ENCODE measurements around the gene SENP1. TPM values are rescaled to one million over a fixed set of nuclear protein-coding genes. Genes with fewer than 3 reads are reported as not detected.

The SENP1 gene
- total RNA-seq, 1 experiment from 2014 or later, result 44.5 TPM

- no peak for DNase-seq
- H3K4me1 ChIP-seq (ENCODE audit: low read length), result no peaks in the 10 kb centered on the region
- no peak overlapping the region for H3K9ac ChIP-seq (ENCODE audit: low read length)
- H2AFZ ChIP-seq (ENCODE audit: low read length), result no peak overlapping the region
- H4K20me1 ChIP-seq (ENCODE audit: insufficient read depth, low read depth, low read length), result no peaks in the 10 kb centered on the region
- no peak overlapping the region for H3K4me2 ChIP-seq (ENCODE audit: low read depth, low read length, poor library complexity, severe bottlenecking)
- H3K79me2 ChIP-seq (ENCODE audit: low read length), result no peaks in the 10 kb centered on the region
- no peaks in the 10 kb centered on the region for H3K27me3 ChIP-seq (ENCODE audit: low read length)
- no peaks in the 10 kb centered on the region for H3K9me3 ChIP-seq (ENCODE audit: low read length)
- no peak overlapping the region for H3K4me3 ChIP-seq (ENCODE audit: low read length)
- H3K36me3 ChIP-seq (ENCODE audit: insufficient read depth, low read length), result no peaks in the 10 kb centered on the region
- no peak overlapping the region for H3K27ac ChIP-seq (ENCODE audit: low read length)
- H3K9me2 ChIP-seq (replicated peaks; ENCODE audit: insufficient read depth, low read length), result no peaks in the 10 kb centered on the region
Observed at GRCh38 chr12:48013287-48013686, 92.6 kb downstream of the SENP1 start.

GRCh38 chr12:48012070-48012469 is 93.8 kb downstream of the SENP1 start:
- DNase-seq, result no peak
- H4K20me1 ChIP-seq (ENCODE audit: insufficient read depth, low read depth, low read length), result no peaks in the 10 kb centered on the region
- no peaks in the 10 kb centered on the region for H3K4me1 ChIP-seq (ENCODE audit: low read length)
- no peaks in the 10 kb centered on the region for H3K36me3 ChIP-seq (ENCODE audit: insufficient read depth, low read length)
- no peaks in the 10 kb centered on the region for H3K27me3 ChIP-seq (ENCODE audit: low read length)
- no peaks in the 10 kb centered on the region for H3K79me2 ChIP-seq (ENCODE audit: low read length)
- H3K9me2 ChIP-seq (replicated peaks; ENCODE audit: insufficient read depth, low read length), result no peaks in the 10 kb centered on the region
- no peak overlapping the region for H3K27ac ChIP-seq (ENCODE audit: low read length)
- no peak overlapping the region for H3K4me2 ChIP-seq (ENCODE audit: low read depth, low read length, poor library complexity, severe bottlenecking)
- H3K9me3 ChIP-seq (ENCODE audit: low read length), result no peaks in the 10 kb centered on the region
- no peak overlapping the region for H3K9ac ChIP-seq (ENCODE audit: low read length)
- no peak overlapping the region for H3K4me3 ChIP-seq (ENCODE audit: low read length)
- no peak overlapping the region for H2AFZ ChIP-seq (ENCODE audit: low read length)

- Histone ChIP-seq H3K9me3 (ENCODE audit: low read length) (no peaks in the 10 kb centered on the region), H3K36me3 (ENCODE audit: insufficient read depth, low read length) (no peaks in the 10 kb centered on the region), H3K79me2 (ENCODE audit: low read length) (no peaks in the 10 kb centered on the region), H2AFZ (ENCODE audit: low read length) (no peak overlapping the region), H3K4me1 (ENCODE audit: low read length) (no peaks in the 10 kb centered on the region), H4K20me1 (ENCODE audit: insufficient read depth, low read depth, low read length) (no peaks in the 10 kb centered on the region), H3K27ac (ENCODE audit: low read length) (no peak overlapping the region), H3K9me2 (replicated peaks; ENCODE audit: insufficient read depth, low read length) (no peaks in the 10 kb centered on the region), H3K9ac (ENCODE audit: low read length) (no peak overlapping the region), H3K27me3 (ENCODE audit: low read length) (no peaks in the 10 kb centered on the region), H3K4me3 (ENCODE audit: low read length) (no peak overlapping the region), H3K4me2 (ENCODE audit: low read depth, low read length, poor library complexity, severe bottlenecking) (no peak overlapping the region)
- no peak for DNase-seq
Observed at GRCh38 chr12:48010366-48010970, 95.4 kb downstream of the SENP1 start.

- Histone ChIP-seq H3K79me2 (ENCODE audit: low read length) (no peaks in the 10 kb centered on the region), H4K20me1 (ENCODE audit: insufficient read depth, low read depth, low read length) (no peaks in the 10 kb centered on the region), H3K9me3 (ENCODE audit: low read length) (no peaks in the 10 kb centered on the region), H3K36me3 (ENCODE audit: insufficient read depth, low read length) (no peaks in the 10 kb centered on the region), H3K27ac (ENCODE audit: low read length) (no peak overlapping the region), H3K4me3 (ENCODE audit: low read length) (no peak overlapping the region), H3K4me2 (ENCODE audit: low read depth, low read length, poor library complexity, severe bottlenecking) (no peak overlapping the region), H3K9ac (ENCODE audit: low read length) (no peak overlapping the region), H3K9me2 (replicated peaks; ENCODE audit: insufficient read depth, low read length) (no peaks in the 10 kb centered on the region), H3K27me3 (ENCODE audit: low read length) (no peaks in the 10 kb centered on the region), H2AFZ (ENCODE audit: low read length) (no peak overlapping the region), H3K4me1 (ENCODE audit: low read length) (no peaks in the 10 kb centered on the region)
- DNase-seq, result no peak
Observed at GRCh38 chr12:48009471-48009870, 96.4 kb downstream of the SENP1 start.

GRCh38 chr12:48008950-48009349 is 96.9 kb downstream of the SENP1 start:
- no peaks in the 10 kb centered on the region for H4K20me1 ChIP-seq (ENCODE audit: insufficient read depth, low read depth, low read length)
- H3K9ac ChIP-seq (ENCODE audit: low read length), result no peak overlapping the region
- no peaks in the 10 kb centered on the region for H3K36me3 ChIP-seq (ENCODE audit: insufficient read depth, low read length)
- no peaks in the 10 kb centered on the region for H3K9me3 ChIP-seq (ENCODE audit: low read length)
- H3K4me1 ChIP-seq (ENCODE audit: low read length), result no peaks in the 10 kb centered on the region
- H3K79me2 ChIP-seq (ENCODE audit: low read length), result no peaks in the 10 kb centered on the region
- H3K4me3 ChIP-seq (ENCODE audit: low read length), result no peak overlapping the region
- no peaks in the 10 kb centered on the region for H3K27me3 ChIP-seq (ENCODE audit: low read length)
- no peak for DNase-seq
- H3K9me2 ChIP-seq (replicated peaks; ENCODE audit: insufficient read depth, low read length), result no peaks in the 10 kb centered on the region
- no peak overlapping the region for H2AFZ ChIP-seq (ENCODE audit: low read length)
- no peak overlapping the region for H3K27ac ChIP-seq (ENCODE audit: low read length)
- no peak overlapping the region for H3K4me2 ChIP-seq (ENCODE audit: low read depth, low read length, poor library complexity, severe bottlenecking)

- H2AFZ ChIP-seq (ENCODE audit: low read length), result no peak overlapping the region
- no peaks in the 10 kb centered on the region for H3K36me3 ChIP-seq (ENCODE audit: insufficient read depth, low read length)
- no peak overlapping the region for H3K4me2 ChIP-seq (ENCODE audit: low read depth, low read length, poor library complexity, severe bottlenecking)
- no peaks in the 10 kb centered on the region for H4K20me1 ChIP-seq (ENCODE audit: insufficient read depth, low read depth, low read length)
- H3K9ac ChIP-seq (ENCODE audit: low read length), result no peak overlapping the region
- H3K79me2 ChIP-seq (ENCODE audit: low read length), result no peaks in the 10 kb centered on the region
- H3K27ac ChIP-seq (ENCODE audit: low read length), result no peak overlapping the region
- no peak for DNase-seq
- H3K27me3 ChIP-seq (ENCODE audit: low read length), result no peaks in the 10 kb centered on the region
- H3K4me3 ChIP-seq (ENCODE audit: low read length), result no peak overlapping the region
- H3K9me2 ChIP-seq (replicated peaks; ENCODE audit: insufficient read depth, low read length), result no peaks in the 10 kb centered on the region
- H3K4me1 ChIP-seq (ENCODE audit: low read length), result no peaks in the 10 kb centered on the region
- H3K9me3 ChIP-seq (ENCODE audit: low read length), result no peaks in the 10 kb centered on the region
Observed at GRCh38 chr12:48008349-48008748, 97.5 kb downstream of the SENP1 start.

- Histone ChIP-seq H3K4me1 (ENCODE audit: low read length) (no peaks in the 10 kb centered on the region), H3K79me2 (ENCODE audit: low read length) (no peaks in the 10 kb centered on the region), H3K9me3 (ENCODE audit: low read length) (no peaks in the 10 kb centered on the region), H3K27me3 (ENCODE audit: low read length) (no peaks in the 10 kb centered on the region), H3K9me2 (replicated peaks; ENCODE audit: insufficient read depth, low read length) (no peaks in the 10 kb centered on the region), H3K36me3 (ENCODE audit: insufficient read depth, low read length) (no peaks in the 10 kb centered on the region), H3K4me2 (ENCODE audit: low read depth, low read length, poor library complexity, severe bottlenecking) (no peak overlapping the region), H2AFZ (ENCODE audit: low read length) (no peak overlapping the region), H3K27ac (ENCODE audit: low read length) (no peak overlapping the region), H4K20me1 (ENCODE audit: insufficient read depth, low read depth, low read length) (no peaks in the 10 kb centered on the region), H3K4me3 (ENCODE audit: low read length) (no peak overlapping the region), H3K9ac (ENCODE audit: low read length) (no peak overlapping the region)
- DNase-seq, result no peak
Observed at GRCh38 chr12:48007206-48007605, 98.7 kb downstream of the SENP1 start.

- no peaks in the 10 kb centered on the region for H3K27me3 ChIP-seq (ENCODE audit: low read length)
- no peak overlapping the region for H3K4me3 ChIP-seq (ENCODE audit: low read length)
- H3K4me1 ChIP-seq (ENCODE audit: low read length), result no peaks in the 10 kb centered on the region
- H3K9me3 ChIP-seq (ENCODE audit: low read length), result no peaks in the 10 kb centered on the region
- H3K27ac ChIP-seq (ENCODE audit: low read length), result no peak overlapping the region
- no peak overlapping the region for H3K9ac ChIP-seq (ENCODE audit: low read length)
- H2AFZ ChIP-seq (ENCODE audit: low read length), result no peak overlapping the region
- DNase-seq, result no peak
- no peaks in the 10 kb centered on the region for H4K20me1 ChIP-seq (ENCODE audit: insufficient read depth, low read depth, low read length)
- H3K9me2 ChIP-seq (replicated peaks; ENCODE audit: insufficient read depth, low read length), result no peaks in the 10 kb centered on the region
- H3K36me3 ChIP-seq (ENCODE audit: insufficient read depth, low read length), result no peaks in the 10 kb centered on the region
- H3K79me2 ChIP-seq (ENCODE audit: low read length), result no peaks in the 10 kb centered on the region
- no peak overlapping the region for H3K4me2 ChIP-seq (ENCODE audit: low read depth, low read length, poor library complexity, severe bottlenecking)
Observed at GRCh38 chr12:48005750-48006021, 100.2 kb downstream of the SENP1 start.
